Panc1 (cell line): Measurements from ENCODE around the gene AATK.

ENCODE experiments used
- POLR2AphosphoS5 ChIP-seq: IDR thresholded peaks from 2 replicates; pipeline ENCODE4 v1.6.1; 2012; ENCODE audit warnings: mild to moderate bottlenecking, low read depth, low read length, moderate library complexity
- REST ChIP-seq, 2 experiments: IDR thresholded peaks; 2 replicates each; pipeline ENCODE4 v1.6.1; 2011 to 2012; ENCODE audit warnings: low read depth in 2 of 2, control low read depth in 1 of 2, low read length in 1 of 2, mild to moderate bottlenecking in 1 of 2, moderate library complexity in 1 of 2; ENCODE audit not compliant: insufficient read depth in 1 of 2
- SIN3A ChIP-seq: IDR thresholded peaks from 2 replicates; pipeline ENCODE4 v1.6.1; 2012; ENCODE audit warnings: low read depth, mild to moderate bottlenecking, low read length, moderate library complexity, borderline replicate concordance; ENCODE audit not compliant: insufficient read depth
- TCF7L2 ChIP-seq: IDR thresholded peaks from 2 replicates; pipeline ENCODE4 v1.6.1; 2011; ENCODE audit warnings: mild to moderate bottlenecking, low read depth, low read length, inconsistent platforms
- TF ChIP-seq, protein P1 (sequence below): fragments of 450-650 bp; IDR thresholded peaks from 2 replicates; pipeline ENCODE4 v1.5.1; 2017; ENCODE audit warnings: mild to moderate bottlenecking

GRCh38 chr17:81202318-81202717, 36.3 kb upstream of the AATK start:
- TF ChIP-seq, protein P1, sequence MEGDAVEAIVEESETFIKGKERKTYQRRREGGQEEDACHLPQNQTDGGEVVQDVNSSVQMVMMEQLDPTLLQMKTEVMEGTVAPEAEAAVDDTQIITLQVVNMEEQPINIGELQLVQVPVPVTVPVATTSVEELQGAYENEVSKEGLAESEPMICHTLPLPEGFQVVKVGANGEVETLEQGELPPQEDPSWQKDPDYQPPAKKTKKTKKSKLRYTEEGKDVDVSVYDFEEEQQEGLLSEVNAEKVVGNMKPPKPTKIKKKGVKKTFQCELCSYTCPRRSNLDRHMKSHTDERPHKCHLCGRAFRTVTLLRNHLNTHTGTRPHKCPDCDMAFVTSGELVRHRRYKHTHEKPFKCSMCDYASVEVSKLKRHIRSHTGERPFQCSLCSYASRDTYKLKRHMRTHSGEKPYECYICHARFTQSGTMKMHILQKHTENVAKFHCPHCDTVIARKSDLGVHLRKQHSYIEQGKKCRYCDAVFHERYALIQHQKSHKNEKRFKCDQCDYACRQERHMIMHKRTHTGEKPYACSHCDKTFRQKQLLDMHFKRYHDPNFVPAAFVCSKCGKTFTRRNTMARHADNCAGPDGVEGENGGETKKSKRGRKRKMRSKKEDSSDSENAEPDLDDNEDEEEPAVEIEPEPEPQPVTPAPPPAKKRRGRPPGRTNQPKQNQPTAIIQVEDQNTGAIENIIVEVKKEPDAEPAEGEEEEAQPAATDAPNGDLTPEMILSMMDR = no peak
- TF ChIP-seq SIN3A (no peak), POLR2AphosphoS5 (no peak), TCF7L2 (no peak), REST (IDR thresholded peaks at IDR 0.05; ENCODE audit: insufficient read depth in 1 of 2, low read depth in 2 of 2, low read length in 1 of 2) (no peak)
